Karpas-422 (cell line): ENCODE results near the gene CSMD2. TPM values are rescaled to one million over a fixed set of nuclear protein-coding genes. Genes with fewer than 3 reads are reported as not detected.
"Not testable (repeated sequence)": the region's sequence is repeated elsewhere in the genome, so short reads cannot be mapped to it uniquely, and the experiment has no call there.

Experiments
- DNase-seq: peaks from one replicate; pipeline ENCODE4 v3.0.0-alpha.2; 2015
- H2AFZ ChIP-seq: fragments of 200-600 bp; sonication (generic); 2 replicates; pipeline ENCODE4 v1.6.1; 2014; ENCODE audit warnings: antibody characterized with exemption, low read length, mixed read lengths
- H3K27ac ChIP-seq: fragments of 200-600 bp; sonication (generic); 2 replicates; pipeline ENCODE4 v1.5.1; 2014; ENCODE audit warnings: mild to moderate bottlenecking, low read length, moderate library complexity
- H3K27me3 ChIP-seq: fragments of 200-600 bp; sonication (generic); 2 replicates; pipeline ENCODE4 v1.6.1; 2014; ENCODE audit warnings: low read length, mixed read lengths
- H3K36me3 ChIP-seq: fragments of 200-600 bp; sonication (generic); 2 replicates; pipeline ENCODE4 v1.6.1; 2014; ENCODE audit warnings: low read length, mixed read lengths; ENCODE audit not compliant: insufficient read depth
- H3K4me1 ChIP-seq: fragments of 200-600 bp; sonication (generic); 2 replicates; pipeline ENCODE4 v1.6.1; 2014; ENCODE audit warnings: mild to moderate bottlenecking, low read length, mixed read lengths
- H3K4me2 ChIP-seq: fragments of 200-600 bp; sonication (generic); 2 replicates; pipeline ENCODE4 v1.6.1; 2014; ENCODE audit warnings: low read length, low read depth, mild to moderate bottlenecking; ENCODE audit not compliant: poor library complexity, severe bottlenecking
- H3K4me3 ChIP-seq: fragments of 200-600 bp; sonication (generic); 2 replicates; pipeline ENCODE4 v1.5.1; 2014; ENCODE audit warnings: mild to moderate bottlenecking, antibody characterized with exemption, low read length, mixed read lengths
- H3K79me2 ChIP-seq: fragments of 200-600 bp; sonication (generic); 2 replicates; pipeline ENCODE4 v1.6.1; 2014; ENCODE audit warnings: mild to moderate bottlenecking, low read length, mixed read lengths
- H3K9ac ChIP-seq: fragments of 200-600 bp; sonication (generic); 2 replicates; pipeline ENCODE4 v1.6.0; 2014; ENCODE audit warnings: low read length
- H3K9me2 ChIP-seq: fragments of 200-600 bp; sonication (generic), shearing (Covaris generic); replicated peaks from 2 replicates; pipeline ENCODE4 v1.6.0; 2014; ENCODE audit warnings: mild to moderate bottlenecking, low read length, moderate library complexity; ENCODE audit not compliant: insufficient read depth
- H3K9me3 ChIP-seq: fragments of 300-700, 200-600 bp; sonication (generic); 2 replicates; pipeline ENCODE4 v1.6.1; 2014; ENCODE audit warnings: low read length, mixed read lengths
- H4K20me1 ChIP-seq: fragments of 200-600 bp; sonication (generic); 2 replicates; pipeline ENCODE4 v1.6.1; 2014; ENCODE audit warnings: mild to moderate bottlenecking, antibody characterized with exemption, low read length, low read depth; ENCODE audit not compliant: insufficient read depth
- total RNA-seq: library from RNA; depleted of rRNA; stranded (reverse); fragments of >200 nt; shearing (Covaris generic); gene quantifications from 2 replicates; pipeline ENCODE4 v1.2.3, GENCODE V29; 2014; ENCODE audit warnings: low replicate concordance

The CSMD2 gene
- total RNA-seq, 1 experiment from 2014 or later, result 0.19 TPM

DNA sequence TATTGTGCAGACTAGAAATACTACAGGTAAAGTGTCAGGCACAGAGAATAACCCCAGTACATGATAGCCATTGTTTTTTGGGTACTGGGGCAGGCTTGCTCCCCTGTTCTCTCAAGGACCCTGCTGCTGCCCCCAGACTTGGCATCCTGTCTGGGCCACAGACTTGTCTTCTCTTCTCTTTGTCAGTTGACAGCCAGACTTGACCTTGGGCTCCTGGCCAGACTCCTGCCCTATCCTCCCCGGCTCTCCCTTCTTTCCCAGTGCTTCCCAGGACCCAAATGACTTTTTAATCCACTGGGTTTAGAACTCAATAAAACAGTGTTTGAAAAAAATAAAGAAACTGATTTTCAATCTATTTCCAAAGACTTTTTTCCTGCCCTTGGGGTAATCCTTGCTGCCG lies 649.4 kb downstream of the CSMD2 start:
- H3K27me3 ChIP-seq, result no peaks in the 10 kb centered on the region
- DNase-seq, result no peak
- H3K4me3 ChIP-seq, result no peak overlapping the region
- no peak overlapping the region for H3K27ac ChIP-seq
- H3K9ac ChIP-seq, result no peak overlapping the region
- no peak overlapping the region for H2AFZ ChIP-seq
- no peaks in the 10 kb centered on the region for H3K36me3 ChIP-seq
- no peaks in the 10 kb centered on the region for H3K9me3 ChIP-seq
- H3K79me2 ChIP-seq, result no peaks in the 10 kb centered on the region
- no peaks in the 10 kb centered on the region; the same call in 1 of the 2 replicates for H3K4me1 ChIP-seq
- no peak overlapping the region for H3K4me2 ChIP-seq
- no peaks in the 10 kb centered on the region for H4K20me1 ChIP-seq
- no peaks in the 10 kb centered on the region for H3K9me2 ChIP-seq

DNA sequence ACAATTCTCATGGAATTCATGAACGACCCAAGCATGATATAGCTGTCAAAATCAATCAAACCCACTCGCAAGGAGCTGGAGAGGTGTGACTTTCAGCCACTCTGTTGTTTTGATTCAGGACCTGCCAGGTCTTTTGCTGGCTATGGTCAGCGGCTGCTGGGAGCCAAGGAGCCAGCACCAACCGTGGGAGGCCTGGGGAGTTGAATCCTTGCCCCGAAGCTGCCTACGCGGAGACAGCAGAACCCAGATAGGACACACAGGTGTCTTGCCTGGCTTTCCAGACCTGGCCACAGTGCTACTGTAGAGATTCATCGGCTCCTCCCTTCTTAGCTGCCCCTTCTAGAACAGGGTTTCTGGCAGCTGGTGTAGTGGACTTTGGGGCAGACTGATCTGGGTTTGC lies 649.9 kb downstream of the CSMD2 start:
- no peak overlapping the region for H2AFZ ChIP-seq
- H3K9me3 ChIP-seq, result no peaks in the 10 kb centered on the region
- H3K4me1 ChIP-seq, result no peaks in the 10 kb centered on the region; the same call in 1 of the 2 replicates
- no peak overlapping the region for H3K27ac ChIP-seq
- H3K9ac ChIP-seq, result no peak overlapping the region
- H3K4me2 ChIP-seq, result no peak overlapping the region
- no peak overlapping the region for H3K4me3 ChIP-seq
- no peaks in the 10 kb centered on the region for H3K79me2 ChIP-seq
- no peak for DNase-seq
- H4K20me1 ChIP-seq, result no peaks in the 10 kb centered on the region
- H3K9me2 ChIP-seq, result no peaks in the 10 kb centered on the region
- H3K36me3 ChIP-seq, result no peaks in the 10 kb centered on the region
- no peaks in the 10 kb centered on the region for H3K27me3 ChIP-seq

DNA sequence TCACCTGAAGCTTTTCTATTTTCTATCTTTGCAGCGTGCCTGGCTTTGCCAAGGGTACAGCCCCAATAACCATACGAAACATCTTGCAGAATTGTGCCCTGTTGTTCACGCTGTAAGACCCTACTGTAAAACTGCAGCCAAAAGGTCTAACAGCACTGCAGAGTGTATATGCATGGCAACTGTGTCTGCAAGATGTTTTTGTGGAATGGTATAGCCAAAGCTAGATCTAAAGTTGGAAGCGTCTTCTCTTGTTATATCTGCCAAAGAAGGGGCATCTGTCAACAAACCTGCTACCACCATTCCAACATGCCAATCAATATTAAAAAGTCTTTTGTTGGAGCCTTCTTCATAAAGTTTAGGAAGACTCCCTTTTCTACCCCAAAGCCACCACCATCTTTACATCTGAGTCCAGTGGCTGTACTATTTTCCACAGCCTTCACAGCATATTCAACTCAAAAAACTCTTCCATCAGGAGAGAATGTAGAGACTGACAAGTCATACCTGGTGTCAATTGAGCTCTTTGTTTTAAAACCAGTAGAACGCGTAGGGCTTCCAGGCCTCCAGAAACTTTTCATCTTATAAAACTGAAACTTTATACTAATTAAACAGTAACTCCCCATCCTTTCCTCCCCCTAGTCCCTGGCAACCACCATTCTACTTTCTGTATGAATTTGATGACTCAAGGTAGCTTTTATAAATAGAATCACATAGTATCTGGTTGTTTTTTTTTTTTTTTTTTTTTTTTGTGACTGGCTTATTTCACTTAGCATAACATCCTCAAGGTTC lies 652.6 kb downstream of the CSMD2 start:
- no peaks in the 10 kb centered on the region for H3K9me3 ChIP-seq
- H3K36me3 ChIP-seq, result no peaks in the 10 kb centered on the region
- H3K27me3 ChIP-seq, result no peaks in the 10 kb centered on the region
- no peaks in the 10 kb centered on the region for H3K79me2 ChIP-seq
- H3K4me1 ChIP-seq, result no peaks in the 10 kb centered on the region; the same call in 1 of the 2 replicates
- no peaks in the 10 kb centered on the region for H4K20me1 ChIP-seq
- H3K4me2 ChIP-seq, result no peak overlapping the region
- H3K4me3 ChIP-seq, result no peak overlapping the region
- no peak for DNase-seq
- H2AFZ ChIP-seq, result no peak overlapping the region
- no peak overlapping the region for H3K27ac ChIP-seq
- no peaks in the 10 kb centered on the region for H3K9me2 ChIP-seq
- H3K9ac ChIP-seq, result no peak overlapping the region

DNA sequence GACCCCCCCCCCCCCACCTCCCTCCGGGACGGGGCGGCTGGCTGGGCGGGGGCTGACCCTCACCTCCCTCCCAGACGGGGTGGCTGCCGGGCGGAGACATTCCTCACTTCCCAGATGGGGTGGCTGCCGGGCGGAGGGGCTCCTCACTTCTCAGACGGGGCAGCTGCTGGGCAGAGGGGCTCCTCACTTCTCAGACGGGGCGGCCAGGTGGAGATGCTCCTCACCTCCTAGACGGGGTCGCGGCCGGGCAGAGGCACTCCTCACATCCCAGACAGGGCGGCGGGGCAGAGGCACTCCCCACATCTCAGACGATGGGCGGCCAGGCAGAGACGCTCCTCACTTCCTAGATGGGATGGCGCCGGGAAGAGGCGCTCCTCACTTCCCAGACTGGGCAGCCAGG lies 655.8 kb downstream of the CSMD2 start:
- H3K9me3 ChIP-seq, DNase-seq, H3K9me2 ChIP-seq, H3K4me1 ChIP-seq, H4K20me1 ChIP-seq, H3K9ac ChIP-seq, H3K79me2 ChIP-seq, H3K4me2 ChIP-seq, H3K27me3 ChIP-seq, H2AFZ ChIP-seq, H3K4me3 ChIP-seq, H3K36me3 ChIP-seq, H3K27ac ChIP-seq: not testable (repeated sequence)

DNA sequence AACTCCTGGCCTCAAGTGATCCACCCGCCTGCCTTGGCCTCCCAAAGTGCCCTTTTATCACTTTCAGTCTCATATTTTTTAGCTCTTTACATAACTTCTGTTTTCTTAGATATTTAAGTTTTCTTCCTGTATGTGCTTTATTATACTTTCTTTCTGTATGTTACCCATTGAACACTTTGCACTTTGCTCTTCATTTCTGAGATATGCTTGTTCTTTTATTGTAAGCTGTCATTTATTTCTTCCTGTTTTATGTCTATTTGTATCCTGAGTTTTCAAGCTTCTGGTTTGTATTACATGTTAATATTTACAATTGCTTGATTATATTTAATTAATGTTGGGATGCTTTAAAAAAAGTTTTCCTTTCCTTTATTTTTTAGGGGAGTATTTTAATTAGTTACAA lies 656.9 kb downstream of the CSMD2 start:
- H3K27ac ChIP-seq, result no peak overlapping the region

DNA sequence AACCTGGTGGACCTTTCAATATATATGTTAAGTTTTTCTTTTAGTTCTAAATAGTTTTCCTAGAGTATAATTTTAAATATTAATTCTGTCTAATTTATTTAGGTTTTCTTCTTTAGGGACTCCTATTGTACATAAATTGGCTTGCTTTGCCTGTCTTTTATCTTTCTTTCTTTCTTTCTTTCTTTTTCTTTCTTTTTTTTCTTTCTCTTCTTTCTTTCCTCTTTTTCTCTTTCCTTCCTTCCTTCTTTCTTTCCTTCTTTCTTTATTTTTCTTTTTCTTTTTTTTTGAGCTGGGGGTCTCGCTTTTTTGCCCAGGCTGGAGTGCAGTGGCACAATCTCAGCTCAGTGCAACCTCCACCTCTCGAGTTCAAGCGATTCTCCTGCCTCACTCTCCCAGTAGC lies 657.4 kb downstream of the CSMD2 start:
- no peak for DNase-seq
- no peak overlapping the region for H3K27ac ChIP-seq
- H4K20me1 ChIP-seq, result no peaks in the 10 kb centered on the region
- no peak overlapping the region for H2AFZ ChIP-seq
- H3K79me2 ChIP-seq, result no peaks in the 10 kb centered on the region
- no peak overlapping the region for H3K9ac ChIP-seq
- peaks cover 12% of the 10 kb centered on the region for H3K4me1 ChIP-seq
- H3K4me3 ChIP-seq, result no peak overlapping the region
- H3K9me3 ChIP-seq, result no peaks in the 10 kb centered on the region
- no peaks in the 10 kb centered on the region for H3K27me3 ChIP-seq
- no peaks in the 10 kb centered on the region for H3K9me2 ChIP-seq
- H3K36me3 ChIP-seq, result no peaks in the 10 kb centered on the region; the same call in 1 of the 2 replicates
- no peak overlapping the region for H3K4me2 ChIP-seq

More for the DNA sequence above, 656.9 kb downstream of the CSMD2 start:
- H3K79me2 ChIP-seq, result no peaks in the 10 kb centered on the region
- H3K9me2 ChIP-seq, result no peaks in the 10 kb centered on the region
- H3K4me1 ChIP-seq, result peaks cover 8% of the 10 kb centered on the region
- H3K9ac ChIP-seq, result no peak overlapping the region
- H3K9me3 ChIP-seq, result no peaks in the 10 kb centered on the region
- H3K4me2 ChIP-seq, result no peak overlapping the region
- H3K27me3 ChIP-seq, result no peaks in the 10 kb centered on the region
- H4K20me1 ChIP-seq, result no peaks in the 10 kb centered on the region
- H3K4me3 ChIP-seq, result no peak overlapping the region
- H3K36me3 ChIP-seq, result no peaks in the 10 kb centered on the region
- no peak overlapping the region for H2AFZ ChIP-seq
- no peak for DNase-seq

DNA sequence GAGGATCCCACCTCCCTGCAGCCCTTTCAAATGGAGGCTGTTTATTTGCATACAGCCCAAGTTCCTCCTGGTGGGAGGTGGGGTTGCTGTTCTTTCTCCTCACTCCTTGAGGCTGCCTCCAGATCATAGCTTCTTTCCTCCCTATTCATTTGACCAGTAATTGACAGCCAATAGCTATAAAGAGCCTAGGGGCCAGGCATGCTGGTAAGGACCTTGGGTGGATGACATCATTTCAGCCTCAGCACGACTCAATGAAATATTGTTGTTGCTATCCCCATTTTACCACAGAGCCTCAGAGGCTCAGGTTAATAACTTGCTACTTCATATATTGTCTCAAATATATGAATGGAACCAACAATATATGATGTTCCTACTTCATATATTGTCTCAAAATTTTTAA lies 661.5 kb downstream of the CSMD2 start:
- no peaks in the 10 kb centered on the region; the same call in 1 of the 2 replicates for H3K36me3 ChIP-seq
- no peaks in the 10 kb centered on the region for H4K20me1 ChIP-seq
- no peak overlapping the region for H2AFZ ChIP-seq
- H3K9ac ChIP-seq, result no peak overlapping the region
- H3K27me3 ChIP-seq, result no peaks in the 10 kb centered on the region
- H3K4me1 ChIP-seq, result peaks cover 42% of the 10 kb centered on the region
- no peak overlapping the region for H3K27ac ChIP-seq
- H3K9me3 ChIP-seq, result no peaks in the 10 kb centered on the region
- H3K4me2 ChIP-seq, result no peak overlapping the region
- H3K9me2 ChIP-seq, result no peaks in the 10 kb centered on the region
- no peak for DNase-seq
- H3K79me2 ChIP-seq, result no peaks in the 10 kb centered on the region
- no peak overlapping the region for H3K4me3 ChIP-seq

DNA sequence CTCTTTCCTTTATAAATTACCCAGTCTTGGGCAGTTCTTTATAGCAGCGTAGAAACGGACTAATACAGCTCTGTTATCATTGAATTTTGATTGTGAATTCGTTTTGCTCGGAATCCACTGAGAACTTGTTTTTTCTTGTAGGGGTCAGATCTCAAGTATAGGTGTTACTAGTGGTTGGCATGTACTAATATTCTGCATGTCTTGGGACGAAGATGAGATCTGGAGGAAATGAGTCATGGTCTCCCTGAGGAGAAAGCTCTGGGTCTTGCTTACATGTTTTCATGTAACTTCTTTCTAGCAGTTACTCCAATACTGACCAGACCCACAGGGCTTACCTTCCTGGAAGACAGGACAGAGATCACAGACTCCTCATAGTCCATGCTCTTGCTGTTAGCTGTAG lies 662.3 kb downstream of the CSMD2 start:
- no peaks in the 10 kb centered on the region for H4K20me1 ChIP-seq
- no peak for DNase-seq
- H3K36me3 ChIP-seq, result no peaks in the 10 kb centered on the region; the same call in 1 of the 2 replicates
- peaks cover 42% of the 10 kb centered on the region for H3K4me1 ChIP-seq
- H2AFZ ChIP-seq, result no peak overlapping the region
- no peaks in the 10 kb centered on the region for H3K27me3 ChIP-seq
- no peaks in the 10 kb centered on the region for H3K79me2 ChIP-seq
- no peak overlapping the region for H3K4me3 ChIP-seq
- no peaks in the 10 kb centered on the region for H3K9me3 ChIP-seq
- H3K9me2 ChIP-seq, result no peaks in the 10 kb centered on the region
- no peak overlapping the region for H3K9ac ChIP-seq
- no peak overlapping the region; the same call in 1 of the 2 replicates for H3K27ac ChIP-seq
- H3K4me2 ChIP-seq, result no peak overlapping the region
